Measurements from ENCODE around the gene FCN1.

FCN1 gene

DNA sequence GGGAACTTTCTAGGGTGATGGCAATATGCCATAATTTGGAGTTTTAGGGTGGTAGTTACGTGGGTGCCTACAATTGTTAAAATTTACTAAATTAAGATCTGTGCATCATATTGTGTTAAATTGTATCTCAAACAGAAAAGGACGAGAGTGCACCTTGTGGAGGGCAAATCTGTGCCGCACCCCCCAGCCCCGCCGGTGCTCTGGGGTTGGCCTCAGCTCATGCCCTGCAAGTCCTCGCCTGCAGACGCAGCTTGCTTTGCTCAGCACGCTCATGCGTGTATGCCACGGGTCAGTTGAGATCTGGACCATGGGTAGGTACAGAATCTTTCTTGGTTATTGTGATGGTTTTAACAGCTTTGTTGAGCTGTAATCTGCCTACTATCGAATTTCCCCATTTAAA, 33.7 kb upstream of the FCN1 start:
- DNase-seq: no peak

GRCh38 chr9:134950386-134951210, 32.9 kb upstream of the FCN1 start:
- DNase-seq: no peak

DNA sequence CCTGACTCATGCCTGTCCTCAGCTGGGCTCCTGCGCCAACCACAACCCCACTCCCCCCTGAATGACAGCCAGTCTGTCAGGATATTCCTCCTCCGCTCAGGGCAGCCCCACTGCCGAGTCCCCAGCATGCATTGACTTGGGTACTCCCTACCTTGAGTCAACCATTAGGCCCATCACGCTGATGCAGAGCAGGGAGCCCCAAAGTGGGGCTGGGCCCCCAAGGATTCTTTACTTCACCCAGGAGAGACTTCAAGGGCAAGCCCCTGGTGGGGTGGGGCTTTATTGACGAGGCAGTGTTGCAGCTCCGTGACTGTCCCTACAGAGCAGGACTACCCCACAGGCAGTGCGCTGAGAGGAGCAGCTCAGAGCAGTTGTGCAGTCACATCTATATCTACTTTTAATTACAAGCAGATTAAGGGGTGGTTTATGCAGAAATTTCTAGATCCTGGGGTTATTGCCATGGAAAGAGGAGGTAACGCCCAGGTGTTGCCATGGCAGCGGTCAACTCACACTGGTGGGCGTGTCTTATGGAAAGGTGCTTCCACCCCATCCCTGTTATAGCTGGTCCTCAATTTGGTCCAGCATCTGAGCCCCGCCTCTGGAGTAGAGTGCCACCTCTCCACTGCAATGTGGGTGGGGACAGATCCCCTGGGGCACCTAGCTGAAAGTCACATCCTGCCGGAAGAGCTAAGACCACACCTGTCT, 32.1 kb upstream of the FCN1 start:
- no peak for DNase-seq

DNA sequence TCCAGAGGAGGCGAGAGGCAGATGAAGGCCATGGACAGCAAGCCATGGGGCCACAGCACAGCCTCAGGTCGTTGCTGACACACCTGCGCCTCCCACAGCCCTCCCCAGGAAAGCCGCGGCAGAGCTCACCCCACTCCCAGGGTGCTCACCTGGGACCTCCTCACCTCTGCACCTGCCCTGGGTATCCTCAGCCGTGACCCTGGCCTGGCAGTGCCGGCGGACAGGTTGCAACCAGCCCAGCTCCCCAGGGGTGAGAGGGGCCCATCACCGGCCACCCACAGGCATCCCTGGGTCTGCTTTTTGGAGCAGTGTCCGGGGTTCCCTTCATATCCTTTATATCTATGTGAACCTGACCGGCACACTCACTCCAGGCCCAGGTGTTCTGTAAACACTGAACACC, 30.4 kb upstream of the FCN1 start:
- DNase-seq: no peak

- DNase-seq: no peak
These were observed 29.7 kb upstream of the FCN1 start for GRCh38 chr9:134947265-134947955.

GRCh38 chr9:134946663-134947062, 29.0 kb upstream of the FCN1 start:
- DNase-seq: no peak

- DNase-seq: no peak
These were observed 28.0 kb upstream of the FCN1 start for GRCh38 chr9:134945509-134946275.

DNA sequence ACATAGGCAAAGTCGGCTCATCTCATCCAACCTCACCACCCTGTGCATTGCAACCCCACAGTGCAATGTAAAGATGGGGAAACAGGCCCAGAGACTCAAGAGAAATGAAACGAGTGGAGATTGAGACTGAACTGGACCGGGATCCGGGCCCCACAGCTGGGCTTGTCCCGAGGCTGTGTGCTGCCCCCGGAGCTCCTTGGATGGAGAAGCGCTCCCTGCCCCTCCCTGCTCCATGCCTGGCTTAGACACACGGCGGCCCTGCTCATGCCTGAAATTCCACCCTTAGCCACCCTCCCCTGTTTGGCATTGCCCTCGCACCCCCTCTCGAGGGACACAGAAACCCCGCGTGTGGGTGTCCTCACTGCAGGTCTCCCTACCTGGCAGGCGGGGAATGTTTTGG, 27.2 kb upstream of the FCN1 start:
- no peak for DNase-seq

DNA sequence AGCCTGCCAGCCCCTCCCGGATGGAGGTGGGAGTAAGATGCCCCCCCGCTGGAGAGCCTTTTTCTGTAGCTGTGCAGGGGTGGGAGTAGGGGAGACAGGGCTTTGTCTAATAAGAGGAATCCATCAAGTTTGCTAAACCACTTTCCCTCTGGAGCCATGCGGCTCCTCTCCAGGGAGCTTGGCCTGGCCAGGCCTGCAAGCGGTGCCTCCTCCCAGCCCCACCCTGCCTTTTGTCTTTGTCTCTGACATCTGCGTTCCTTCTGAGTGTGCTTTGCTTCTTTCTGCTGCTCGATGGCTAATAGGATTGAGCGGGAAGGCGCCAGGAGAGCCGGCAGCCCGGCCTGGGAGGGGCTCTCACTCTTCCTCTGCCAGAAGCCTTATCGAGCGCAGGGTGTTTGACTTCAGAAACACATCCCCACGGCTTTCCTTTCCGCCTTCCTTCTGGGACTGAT, 26.7 kb upstream of the FCN1 start:
- DNase-seq: no peak

- no peak for DNase-seq
These were observed 26.1 kb upstream of the FCN1 start for GRCh38 chr9:134943836-134944235.

GRCh38 chr9:134943411-134943810, 25.7 kb upstream of the FCN1 start:
- DNase-seq: no peak

DNA sequence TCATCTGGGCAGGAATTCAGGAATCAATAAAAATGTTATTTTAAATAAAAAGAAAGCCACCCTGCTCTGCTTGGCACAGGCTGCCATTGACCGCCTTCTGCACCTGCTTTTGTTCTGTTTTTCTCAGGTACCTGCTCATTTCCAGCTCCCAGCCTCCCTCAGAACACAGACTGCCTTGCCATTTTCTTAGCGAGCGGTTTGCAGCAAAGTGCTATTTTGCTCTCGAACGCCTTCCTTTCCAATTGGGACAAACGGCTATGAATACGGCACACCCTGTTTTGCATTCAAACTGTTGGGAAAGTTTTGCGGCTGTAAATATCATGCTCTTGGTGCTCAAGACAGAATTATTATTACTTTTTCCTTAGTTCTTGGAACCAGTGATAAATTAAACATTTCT, 25.1 kb upstream of the FCN1 start:
- DNase-seq: no peak

- DNase-seq: no peak
These were observed 24.5 kb upstream of the FCN1 start for GRCh38 chr9:134942011-134942787.

DNA sequence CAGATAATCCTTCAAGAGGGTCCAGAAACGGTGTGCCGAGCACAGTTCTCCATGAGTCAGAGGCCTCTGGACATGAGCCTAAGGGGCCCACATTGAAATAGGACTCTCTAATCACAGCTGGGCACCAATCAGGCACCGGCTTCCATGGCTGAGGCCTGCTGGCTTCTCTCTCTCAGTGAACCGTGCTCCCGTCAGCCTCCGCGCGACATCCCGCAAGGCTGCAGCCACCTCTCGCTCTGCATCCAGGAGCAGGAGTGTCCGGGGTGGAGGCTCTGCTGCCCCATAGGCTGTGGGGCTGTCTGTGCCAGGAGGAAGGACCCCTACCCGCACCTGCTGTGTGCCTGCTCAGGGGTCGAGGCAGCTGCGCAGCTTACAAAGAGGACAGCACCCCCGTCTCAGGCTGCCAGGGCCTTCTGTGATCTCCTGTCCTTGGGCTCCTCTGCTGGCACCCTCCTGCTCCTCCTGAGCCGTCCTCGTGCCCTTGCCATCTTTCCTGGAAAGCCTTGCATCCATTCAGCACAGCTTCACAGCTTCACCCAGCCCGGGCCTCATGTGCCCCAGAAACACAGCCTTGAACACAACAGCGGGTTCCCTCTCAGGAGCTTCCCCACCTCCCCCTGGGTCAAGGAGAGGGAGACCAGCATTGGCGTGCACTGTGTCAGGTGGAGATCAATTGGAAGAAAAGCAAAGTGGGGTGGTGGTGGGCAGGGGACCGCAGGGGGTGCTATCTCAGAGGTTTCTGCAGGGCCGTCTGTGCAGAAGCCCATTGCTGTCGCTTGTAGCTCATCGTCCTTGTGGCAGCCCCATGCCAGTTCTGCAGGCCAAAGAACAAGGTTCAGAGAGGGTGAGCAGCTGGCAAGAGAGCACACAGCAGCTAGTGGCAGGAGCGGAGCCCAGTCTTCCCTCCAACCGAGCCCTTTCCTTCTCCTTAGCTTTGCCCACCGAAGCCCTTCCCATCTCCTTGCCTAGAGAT, 22.8 kb upstream of the FCN1 start:
- no peak for DNase-seq

DNA sequence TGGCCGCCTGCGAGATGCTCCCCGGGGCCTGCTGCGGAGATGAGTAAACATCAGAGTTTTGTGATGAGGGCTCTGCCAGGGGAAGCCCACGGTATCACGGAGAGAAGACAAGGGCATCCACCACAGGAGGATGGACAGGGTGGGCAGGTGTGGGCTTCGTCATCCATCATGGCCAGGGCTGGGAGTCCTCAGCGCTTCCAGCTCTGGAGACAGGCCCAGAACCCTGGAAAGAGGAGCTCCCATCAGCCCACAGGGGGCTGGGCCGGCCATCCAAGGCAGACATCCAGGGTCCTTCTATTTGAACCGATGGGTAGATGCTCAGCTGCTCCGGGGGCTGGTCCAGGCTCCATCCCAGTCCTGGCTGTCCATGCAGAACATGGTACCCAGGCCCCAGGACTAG, 22.1 kb upstream of the FCN1 start:
- DNase-seq: no peak

DNA sequence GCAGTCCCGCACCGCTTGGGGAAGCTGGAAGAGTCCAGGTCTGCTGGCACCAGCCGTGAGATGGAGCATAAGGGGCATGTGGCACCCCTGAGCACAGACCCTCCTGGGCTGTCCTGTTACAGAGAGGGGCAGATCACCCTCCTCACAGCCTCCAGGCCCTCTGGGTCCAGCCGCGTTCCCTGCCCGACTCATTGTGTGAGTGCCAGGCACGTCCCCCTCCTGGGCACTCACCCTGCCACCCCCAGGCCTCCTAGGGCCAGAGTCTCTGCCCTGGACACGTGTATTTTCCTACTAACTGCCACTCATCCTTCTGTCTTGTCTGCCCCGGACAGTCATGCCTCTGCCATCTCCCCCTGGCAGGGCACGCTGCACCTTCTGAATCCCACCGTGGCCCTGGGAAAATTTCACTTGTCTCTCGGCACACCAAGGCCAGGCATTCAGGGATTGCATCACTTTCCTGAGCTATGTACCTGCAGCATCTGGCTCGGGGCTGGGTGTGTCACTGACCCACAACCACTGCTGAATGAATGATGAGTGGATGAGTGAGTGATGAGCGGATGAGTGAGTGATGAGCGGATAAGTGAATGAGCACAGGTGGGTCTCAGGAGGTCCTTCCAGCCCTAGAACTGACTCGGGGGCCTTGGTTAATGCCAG, 21.5 kb upstream of the FCN1 start:
- no peak for DNase-seq

- DNase-seq: no peak
These were observed 20.8 kb upstream of the FCN1 start for GRCh38 chr9:134938346-134939079.

GRCh38 chr9:134937566-134938345, 20.0 kb upstream of the FCN1 start:
- no peak for DNase-seq

DNA sequence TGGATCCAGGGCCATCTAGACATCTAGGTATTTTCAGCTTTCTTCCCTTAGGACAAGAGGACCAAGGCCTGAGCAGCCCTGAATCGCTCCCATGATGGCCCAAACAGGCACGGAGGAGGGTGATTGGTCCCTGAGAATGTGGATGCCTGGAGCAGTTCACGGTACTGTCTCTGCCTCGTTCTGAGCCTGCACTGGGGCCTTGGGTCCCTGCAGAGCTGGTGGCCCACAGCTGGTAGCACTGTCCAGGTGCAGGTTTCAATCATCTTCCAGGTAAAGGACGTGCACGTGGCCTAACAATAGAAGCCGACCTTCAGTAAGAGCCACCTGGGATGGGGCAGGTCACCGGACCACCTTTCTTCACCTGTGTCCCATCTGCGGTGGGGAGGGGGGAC, 19.4 kb upstream of the FCN1 start:
- no peak for DNase-seq
